GM19240 (cell line): ENCODE measurements around the gene CCN2.
"Not testable (repeated sequence)": the region's sequence is repeated elsewhere in the genome, so short reads cannot be mapped to it uniquely, and the experiment has no call there.

Experiments used
- DNase-seq: peaks from one replicate; pipeline ENCODE4 v3.0.0; 2011; ENCODE audit warnings: low spot score; ENCODE audit not compliant: insufficient read length

The CCN2 gene

DNA sequence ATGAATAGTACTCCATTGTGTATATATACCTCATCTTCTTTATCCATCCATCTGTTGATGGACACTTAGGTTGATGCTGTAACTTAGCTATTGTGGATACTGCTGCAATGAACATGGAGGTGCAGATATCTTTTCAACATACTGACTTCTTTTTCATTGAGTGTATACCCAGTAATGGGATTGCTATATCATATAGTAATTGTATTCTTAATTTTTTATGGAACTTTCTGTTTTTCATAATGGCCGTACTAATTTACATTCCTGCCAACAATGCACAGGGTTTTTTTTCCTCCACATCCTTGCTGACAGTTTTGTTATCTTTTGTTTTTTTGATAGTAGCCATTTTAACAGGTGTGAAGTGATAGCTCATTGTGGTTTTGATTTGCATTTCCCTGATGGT, 5.2 kb downstream of the CCN2 start:
- no peak for DNase-seq

DNA sequence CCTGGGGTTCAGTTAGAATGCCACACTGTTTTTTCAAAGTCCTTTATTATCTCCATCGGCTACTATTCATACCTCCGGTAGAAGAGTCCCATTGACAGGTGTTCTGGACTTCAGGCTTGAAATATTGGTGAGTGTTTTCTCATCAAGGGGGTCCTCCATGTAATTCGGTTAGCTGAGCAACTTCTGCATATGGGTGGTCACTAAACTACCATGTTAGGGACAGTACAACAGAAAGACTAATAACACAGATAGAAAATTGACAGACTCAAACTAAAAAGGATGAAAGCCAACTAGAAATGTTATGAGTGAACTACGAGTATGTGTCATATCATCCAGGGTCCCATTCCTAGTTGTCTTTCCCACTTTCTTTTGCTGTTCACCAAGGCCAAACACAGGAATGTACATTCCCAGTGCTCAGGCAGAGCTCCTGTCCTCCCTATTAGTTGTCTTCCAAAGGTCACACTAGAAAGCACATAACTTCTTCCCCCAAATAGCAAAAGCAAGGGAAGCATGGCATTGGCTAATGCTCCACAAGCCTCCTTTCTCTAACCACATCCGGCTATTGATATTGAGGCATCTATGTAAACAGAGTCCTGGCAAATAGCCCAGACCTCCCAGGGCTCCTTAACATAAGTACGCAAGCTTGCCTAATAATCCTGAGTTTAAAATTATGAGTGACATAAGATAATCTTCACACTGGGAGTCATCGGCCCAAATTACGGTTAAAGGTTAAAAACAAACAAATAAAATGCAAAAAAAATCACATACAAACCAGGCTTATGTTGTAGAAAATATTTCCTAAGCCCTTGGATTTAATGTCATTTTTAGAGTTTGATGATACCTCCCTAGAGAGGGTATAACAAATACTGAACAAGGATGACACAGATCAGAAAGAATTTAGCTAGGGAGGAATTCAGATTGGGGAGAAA, 13.2 kb downstream of the CCN2 start:
- DNase-seq, result no peak

DNA sequence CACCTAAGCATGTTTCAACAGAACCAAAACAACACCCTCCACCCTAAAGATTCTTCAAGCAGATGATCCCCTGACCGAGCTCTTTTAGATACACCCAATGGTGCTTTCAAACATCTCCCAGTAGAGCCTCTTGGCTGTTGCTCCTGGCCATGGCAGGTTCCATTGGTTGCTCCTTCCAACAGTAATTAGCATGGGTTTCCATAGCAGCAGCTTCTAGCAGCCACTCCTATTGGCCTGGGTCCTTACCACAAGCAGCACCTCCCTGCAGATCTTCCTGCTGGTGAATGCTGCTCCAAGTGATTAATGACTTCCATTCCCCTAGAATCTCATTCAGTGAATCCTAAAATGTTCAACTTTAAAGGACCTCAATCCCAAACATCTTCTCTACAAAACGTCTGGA, 13.9 kb downstream of the CCN2 start:
- no peak for DNase-seq

DNA sequence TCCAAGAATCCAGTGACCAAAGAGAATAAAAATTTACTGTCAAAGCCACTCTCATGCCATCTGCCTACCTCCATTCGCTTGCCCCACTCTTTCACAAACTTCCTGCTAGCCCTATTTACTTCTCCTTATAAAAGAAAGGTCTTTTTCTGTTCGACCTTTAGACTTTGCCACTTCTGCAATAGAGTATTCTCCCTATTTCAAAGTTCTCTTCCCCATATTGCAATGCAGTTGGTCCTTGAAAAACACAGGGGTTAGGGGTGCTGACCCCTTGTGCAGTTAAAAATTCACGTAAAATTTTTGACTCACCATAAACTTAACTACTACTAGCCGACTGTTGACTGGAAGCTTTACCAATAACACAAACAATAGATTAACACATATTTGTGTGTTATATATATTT, 15.0 kb downstream of the CCN2 start:
- DNase-seq, result no peak

DNA sequence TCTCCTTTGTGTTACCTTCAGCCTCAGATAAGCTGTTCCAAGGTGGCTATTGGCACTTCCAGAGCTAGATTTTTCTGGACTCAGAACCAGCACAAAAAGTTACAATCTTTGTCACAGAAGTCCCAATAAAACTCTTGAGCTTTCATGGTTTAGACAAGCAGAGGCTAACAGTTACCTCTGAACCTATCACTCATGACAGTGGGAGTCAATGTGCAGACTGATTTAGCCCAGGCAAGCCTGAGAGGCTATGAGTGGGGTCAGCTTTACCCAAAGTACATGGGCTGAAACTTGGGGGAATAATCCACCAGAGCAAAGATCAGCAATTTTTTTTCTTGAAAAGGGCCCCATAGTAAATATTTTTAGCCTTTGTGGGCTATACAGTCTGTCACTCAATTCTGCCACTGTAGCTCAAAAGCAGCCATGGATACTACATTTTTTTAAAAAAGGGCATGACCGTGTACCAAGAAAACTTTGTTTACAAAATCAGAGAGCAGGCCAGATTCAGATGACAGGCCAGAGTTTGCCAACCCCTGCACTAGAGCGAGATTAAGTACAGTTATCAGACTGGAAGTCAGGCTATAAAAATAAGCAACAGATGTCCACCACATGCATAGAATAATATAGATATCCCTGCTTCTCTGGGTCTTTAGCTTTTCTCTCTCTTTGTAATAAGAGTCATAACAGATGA, 20.0 kb downstream of the CCN2 start:
- DNase-seq, result no peak

DNA sequence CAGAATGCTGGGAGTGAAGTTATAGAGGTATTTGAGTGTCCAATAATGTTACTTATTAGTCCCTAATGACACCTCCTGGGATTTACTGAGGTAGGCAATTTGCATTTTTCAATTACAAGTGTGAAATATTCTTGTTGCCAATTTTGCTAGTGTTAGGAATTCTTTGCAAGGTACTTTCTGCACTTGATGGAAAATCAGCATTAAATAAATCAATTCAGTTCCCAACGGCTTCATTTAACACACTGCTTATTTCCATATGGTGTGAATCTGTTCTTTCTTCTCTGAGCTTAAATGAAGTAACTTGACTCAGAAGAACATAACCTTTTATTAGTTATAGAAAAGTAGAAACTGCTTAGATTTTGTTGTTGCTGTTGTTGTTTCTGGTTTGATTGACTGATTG, 21.2 kb downstream of the CCN2 start:
- DNase-seq, result no peak

DNA sequence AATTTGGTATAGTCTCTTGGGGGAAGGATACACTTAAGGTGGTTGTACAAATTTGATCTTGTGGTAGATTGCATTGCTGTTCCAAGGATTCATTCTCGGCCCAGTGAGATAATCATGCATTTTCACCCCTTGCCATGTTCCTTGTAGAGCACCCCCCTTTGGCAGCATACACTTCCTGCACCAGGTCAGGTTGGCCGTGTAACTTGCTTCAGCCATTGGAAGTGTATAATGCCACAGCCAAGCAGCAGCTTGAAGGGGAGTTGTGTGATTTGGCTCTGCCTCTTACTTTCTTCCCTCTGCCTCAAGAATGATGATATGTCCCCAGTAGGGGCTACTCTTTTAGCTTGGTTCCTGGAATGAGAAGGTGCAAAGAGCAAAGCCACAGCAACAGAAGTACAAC, 21.9 kb downstream of the CCN2 start:
- no peak for DNase-seq

DNA sequence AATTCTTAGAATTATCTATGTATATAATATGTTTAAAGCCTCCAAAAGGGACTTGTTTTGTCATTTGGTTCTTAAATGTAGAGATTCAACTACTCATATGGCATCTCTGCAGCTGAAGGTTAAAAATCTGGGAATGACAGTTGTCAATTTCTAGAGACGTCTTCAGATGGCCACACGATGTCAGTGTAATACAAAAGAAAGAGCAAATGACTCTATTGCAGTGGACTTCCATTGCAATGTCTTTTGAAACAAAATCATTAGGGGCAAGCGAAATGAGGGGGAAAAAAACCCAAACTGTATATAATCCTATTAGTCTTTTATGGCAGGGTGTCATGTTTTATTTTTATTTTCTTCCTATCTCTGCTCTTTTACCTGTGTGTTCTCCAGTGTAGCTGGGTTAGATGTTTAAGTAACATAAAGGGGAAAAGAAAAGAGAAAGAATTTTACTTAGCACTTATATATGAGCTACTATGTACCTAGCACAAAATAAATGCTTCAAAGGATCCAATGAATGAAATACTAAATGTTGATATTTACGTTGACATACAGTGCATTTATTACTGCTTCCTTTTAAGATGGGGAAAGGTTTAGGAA, 26.2 kb downstream of the CCN2 start:
- no peak for DNase-seq

DNA sequence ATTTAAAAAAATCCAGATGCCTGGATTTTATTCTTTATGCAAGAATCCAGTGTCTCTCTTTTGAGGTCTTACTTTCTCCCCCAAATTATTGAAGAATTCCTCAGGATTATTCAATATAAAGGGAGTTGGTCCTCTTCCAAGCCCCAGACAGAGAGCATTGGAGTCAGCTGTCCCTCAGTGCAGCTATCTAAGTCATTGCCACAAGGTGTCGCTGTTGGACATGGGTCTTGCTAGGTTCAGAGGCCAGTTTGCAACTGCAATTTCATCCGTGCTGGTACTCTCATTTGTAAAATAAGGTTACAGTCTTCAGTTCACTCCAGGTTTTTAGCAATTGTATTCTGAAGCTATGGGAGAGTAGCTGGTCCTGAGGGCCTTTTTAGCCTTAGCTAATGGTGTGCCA, 27.8 kb downstream of the CCN2 start:
- no peak for DNase-seq

DNA sequence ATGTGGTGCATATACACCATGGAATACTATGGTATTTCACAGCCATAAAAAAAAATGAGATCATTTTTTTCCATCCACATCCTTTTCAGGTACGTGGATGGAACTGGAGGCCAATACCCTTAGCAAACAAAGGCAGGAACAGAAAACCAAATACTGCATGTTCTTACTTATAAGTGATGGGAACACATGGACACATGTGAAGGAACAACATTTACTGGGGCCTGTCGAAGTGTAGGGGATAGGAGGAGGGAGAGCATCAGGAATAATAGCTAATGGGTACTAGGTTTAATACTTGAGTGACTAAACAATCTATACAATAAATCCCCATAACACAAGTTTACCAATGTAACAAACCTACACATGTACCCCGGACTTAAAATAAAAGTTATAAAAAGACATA, 30.5 kb downstream of the CCN2 start:
- DNase-seq, result no peak

DNA sequence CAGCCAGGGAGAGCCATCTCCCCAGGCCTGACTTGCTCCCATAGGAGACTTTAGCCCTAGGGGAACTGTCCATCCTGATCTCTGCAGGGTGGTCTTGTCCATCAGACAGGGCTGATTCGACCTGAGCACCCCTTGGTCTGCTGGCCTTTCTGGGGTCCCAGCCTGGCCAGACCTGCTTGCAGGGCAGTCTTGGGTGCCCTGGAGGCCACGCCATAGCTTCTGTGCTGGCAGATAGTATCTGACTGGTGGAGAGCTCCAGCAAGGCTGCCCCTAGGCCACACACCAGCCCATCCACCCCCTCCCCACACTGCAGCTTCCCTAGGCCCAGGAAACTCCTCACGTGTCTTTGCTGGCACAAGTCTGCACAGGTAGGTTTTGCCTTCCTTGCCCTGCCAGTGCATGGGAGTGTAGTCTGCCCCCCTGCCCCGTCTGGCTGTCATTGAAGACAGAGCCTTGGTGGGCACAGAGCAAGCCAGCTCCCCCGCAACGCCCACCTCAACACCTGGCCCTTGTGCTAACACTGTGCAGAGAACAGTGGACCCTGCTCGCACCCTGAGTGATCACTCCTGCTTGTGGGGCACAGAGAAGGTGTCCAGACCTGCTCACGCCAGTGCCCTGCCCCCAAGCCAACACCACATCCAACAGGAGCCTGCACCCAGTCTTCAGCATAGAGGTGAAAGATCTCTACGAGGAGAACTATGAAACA, 32.4 kb downstream of the CCN2 start:
- no peak for DNase-seq

DNA sequence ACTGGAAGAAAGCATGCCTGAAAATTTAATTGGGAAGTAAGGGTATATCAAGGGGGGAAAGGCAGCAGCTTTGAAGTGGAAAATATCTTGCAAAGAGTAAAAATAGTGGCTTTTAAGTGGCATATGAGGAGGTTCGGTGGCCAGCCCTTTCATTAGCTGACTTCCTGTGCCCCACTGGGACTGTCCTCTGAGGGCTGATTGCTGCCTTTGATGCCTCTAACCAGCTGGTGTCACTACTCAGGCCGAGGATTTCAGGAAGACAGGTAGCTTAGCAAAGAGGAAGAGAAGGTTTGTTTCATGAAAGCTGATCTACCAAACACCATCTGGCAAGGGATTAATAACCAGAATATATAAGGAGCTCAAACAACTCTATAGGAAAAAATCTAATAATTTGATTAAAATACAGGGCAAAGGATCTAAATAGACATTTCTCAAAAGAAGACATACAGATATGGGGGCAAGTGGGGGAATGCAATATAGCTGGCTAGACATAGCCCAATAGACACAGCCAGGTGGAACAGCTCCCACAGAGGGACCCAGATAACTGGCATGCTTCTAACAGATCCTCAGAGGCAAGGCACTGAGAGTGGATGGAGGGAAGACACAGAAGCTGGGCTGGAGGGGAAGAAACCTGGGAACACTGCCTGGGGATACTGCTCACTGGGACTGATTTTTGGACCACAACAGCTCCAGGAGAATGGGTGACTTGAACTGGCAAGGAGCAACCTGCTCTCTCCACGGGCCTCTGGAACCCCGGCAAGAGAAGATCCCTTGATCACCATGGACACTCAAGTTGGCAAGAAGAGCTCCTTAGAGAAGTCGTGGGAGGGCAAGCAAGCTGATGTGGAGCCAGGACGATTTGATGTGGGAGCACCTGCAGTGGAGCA, 33.2 kb downstream of the CCN2 start:
- DNase-seq, result no peak

DNA sequence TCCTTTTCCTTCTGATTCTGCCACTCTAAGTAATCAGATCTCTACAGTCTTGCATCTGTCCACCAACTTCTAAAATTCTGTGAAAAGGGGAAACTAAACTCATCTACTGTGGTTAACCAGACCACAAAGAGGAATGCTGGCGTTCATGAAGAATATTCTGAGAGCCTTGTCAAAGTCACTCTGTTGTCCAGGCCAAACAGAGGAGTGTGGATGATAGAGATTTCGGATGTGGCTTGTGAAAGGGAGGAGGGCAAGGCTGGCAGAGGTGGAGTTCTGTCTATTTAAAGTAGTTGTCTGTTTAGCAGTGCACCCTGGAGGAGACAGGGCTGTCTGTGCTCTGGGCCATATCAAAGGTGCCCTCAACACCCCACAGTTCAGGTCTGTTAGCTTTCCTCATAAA, 33.9 kb downstream of the CCN2 start:
- DNase-seq, result no peak

DNA sequence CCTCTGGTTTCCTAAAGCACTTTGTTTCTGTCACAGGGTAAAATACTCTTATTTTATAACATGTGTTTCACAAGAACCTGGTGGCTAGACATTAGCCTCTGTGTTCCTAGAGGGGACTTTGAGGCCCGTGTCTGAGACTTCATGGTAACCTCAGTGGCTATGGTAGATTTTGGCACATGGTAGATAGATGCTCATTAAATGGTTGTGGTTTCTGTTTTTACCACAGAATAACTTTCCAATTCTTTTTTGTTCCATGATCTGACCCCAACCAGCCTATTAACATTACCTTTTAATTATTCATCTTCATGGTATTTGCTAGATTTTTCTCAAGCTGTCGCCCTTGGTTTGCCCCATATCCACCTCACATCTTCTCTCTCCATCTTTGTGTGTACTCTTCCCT, 34.3 kb downstream of the CCN2 start:
- no peak for DNase-seq

DNA sequence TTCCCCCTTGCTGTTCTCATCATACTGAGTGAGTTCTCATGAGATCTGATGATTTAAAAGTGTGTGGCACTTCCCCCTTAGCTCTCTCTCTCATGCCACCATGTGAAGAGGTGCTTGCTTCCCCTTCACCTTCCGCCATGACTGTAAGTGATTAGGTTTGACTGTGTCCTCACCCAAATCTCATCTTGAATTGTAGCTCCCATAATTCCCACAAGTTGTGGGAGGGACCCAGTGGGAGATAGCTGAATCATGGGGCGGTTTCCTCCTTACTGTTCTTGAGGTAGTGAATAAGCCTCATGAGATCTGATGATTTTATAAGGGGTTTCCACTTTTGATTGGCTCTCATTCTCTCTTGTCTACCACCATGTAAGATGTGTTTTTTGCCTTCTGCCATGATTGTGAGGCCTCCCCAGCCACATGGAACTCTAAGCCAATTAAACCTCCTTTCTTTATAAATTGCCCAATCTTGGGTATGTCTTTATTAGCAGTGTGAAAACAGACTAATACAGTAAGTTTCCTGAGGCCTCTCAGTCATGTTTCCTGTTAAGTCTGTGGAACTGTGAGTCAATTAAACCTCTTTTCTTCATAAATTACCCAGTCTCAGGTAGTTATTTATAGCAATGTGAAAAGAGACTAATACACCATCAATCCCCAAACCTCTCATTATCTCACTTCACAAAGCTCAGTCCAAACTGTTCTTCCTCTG, 34.9 kb downstream of the CCN2 start:
- not testable (repeated sequence) for DNase-seq

DNA sequence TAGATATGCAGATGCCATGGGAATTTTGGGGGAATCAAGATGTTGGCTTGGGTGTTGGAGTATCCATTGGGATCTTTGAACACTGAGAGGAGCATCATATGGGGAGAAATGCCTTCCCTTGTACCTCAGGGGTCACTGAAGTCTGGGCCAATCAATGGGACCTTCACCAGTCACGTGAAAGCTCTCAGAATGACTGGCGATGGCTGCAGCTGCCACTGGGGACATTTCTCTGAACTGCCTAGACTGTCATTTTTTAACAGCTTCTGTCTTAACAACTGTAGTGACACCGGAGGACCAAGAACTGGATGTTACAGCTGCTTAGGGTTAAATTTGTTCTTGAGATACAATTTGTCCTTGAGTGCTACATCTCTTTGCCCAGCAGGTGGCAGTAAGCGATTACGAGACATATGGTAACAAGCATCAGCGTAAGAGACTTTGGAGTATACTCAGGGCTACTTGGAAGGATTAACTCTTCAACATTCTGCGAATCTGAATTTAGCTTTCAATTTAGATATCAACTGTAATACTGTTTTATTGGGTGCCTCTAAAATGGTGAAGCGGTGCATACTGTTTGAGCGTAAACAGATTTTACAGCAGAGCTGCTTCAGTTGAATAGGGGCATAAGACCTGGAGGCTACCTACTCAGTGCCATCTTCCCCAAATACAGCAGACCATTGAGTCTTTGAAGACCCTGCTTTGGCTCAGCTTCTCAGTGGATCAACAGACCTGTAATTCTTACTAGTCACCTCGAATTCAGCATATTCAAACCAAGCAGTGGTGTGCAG, 36.0 kb downstream of the CCN2 start:
- peak; percentile 6 for DNase-seq

DNA sequence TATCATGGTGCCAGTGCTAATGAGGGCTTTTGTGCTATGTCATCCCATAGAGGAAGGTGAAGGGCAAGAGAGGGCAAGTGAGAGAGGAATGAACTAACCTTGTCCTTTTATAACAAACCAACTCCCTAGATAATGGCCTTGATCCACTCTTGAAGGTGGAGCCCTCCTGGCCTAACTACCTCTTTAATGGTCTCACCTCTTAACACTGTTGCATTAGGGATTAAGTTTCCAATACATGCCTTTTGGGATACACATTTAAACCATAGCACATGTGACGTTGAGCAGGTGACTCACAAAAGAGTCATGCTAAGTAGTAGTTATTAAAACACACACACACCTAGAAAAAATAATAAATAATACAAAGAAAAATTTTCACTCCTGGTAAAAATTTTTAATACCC, 36.9 kb downstream of the CCN2 start:
- DNase-seq, result no peak

DNA sequence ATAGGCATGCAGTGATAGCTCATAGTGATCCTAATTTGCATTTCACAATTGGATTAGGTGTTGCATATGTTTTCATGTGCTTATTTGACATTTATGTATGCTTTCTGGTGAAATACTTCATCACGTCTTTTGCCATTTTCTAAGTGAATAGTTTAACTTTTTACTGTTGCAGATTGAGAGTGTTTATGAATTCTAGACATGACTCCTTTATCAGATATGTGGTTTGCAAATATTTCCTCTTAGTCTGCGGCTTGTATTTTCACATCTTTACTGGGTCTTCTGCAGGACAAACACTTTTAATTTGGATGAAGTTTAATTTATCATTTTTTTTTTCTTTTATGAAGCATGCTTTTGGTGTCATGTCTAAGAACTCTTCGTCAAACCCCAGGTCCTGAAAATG, 39.2 kb downstream of the CCN2 start:
- DNase-seq, result no peak

DNA sequence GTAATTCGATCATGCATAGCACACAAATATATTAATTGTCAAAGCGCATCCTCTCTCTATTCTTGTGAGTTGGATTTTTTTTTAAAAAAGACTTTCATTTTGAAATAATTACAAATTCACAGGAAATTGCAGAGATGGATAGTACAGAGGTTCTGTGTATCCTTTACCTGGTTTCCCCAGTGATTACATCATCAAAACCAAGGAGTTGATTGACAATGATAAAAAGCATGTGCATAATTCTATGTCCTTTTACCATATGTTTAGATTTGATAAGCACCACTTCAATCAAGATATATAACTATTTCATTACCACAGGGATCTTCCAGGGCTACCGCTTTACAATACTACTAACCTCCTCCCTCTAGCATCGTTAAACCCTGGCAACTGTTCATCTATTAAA, 40.2 kb downstream of the CCN2 start:
- no peak for DNase-seq

DNA sequence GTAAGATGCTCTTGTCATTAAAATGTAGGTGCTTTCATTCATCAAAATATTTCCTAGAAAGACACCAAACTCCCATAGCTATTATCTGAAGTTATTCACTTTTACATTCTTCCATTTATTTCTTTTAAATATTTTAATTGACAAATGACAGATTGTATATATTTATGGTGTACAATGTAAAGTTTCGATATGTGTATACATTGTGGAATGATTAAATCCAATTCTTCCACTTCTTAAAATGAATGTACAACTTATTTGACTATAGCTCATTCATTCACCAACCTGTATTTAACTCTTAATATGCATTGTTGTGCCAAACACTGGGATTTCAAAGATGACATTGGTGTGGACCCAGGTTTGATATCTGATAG, 41.0 kb downstream of the CCN2 start:
- DNase-seq, result no peak
